Mucosa of descending colon (tissue), 3 donors: ENCODE results near the gene INO80D. TPM values are rescaled to one million over a fixed set of nuclear protein-coding genes. Genes with fewer than 3 reads are reported as not detected.
A peak's percentile ranks its signal among the peaks of the same experiment; 100 is the strongest.
"Not testable (repeated sequence)": the region's sequence is repeated elsewhere in the genome, so short reads cannot be mapped to it uniquely, and the experiment has no call there.

Experiments
- ATAC-seq: fragments of 200-7000 bp; cut with Tn5 transposase; one replicate; pipeline ENCODE4 v1.9.1; 2020; ENCODE audit warnings: mild to moderate bottlenecking, moderate library complexity
- DNase-seq, 3 donors: peaks; one replicate each; pipeline ENCODE4 v3.0.0-alpha.2; 2020
- H3K36me3 ChIP-seq: fragments of 200-600 bp; one replicate; pipeline ENCODE4 v1.8.0; 2021; ENCODE audit warnings: low read depth, mild to moderate bottlenecking
- H3K4me1 ChIP-seq: fragments of 200-600 bp; one replicate; pipeline ENCODE4 v1.8.0; 2021; ENCODE audit warnings: low read depth, mild to moderate bottlenecking
- H3K4me3 ChIP-seq: fragments of 200-600 bp; one replicate; pipeline ENCODE4 v1.8.0; 2021; ENCODE audit warnings: mild to moderate bottlenecking
- H3K9me3 ChIP-seq: fragments of 200-600 bp; one replicate; pipeline ENCODE4 v1.8.0; 2021; ENCODE audit warnings: mild to moderate bottlenecking
- CTCF ChIP-seq: fragments of 200-600 bp; IDR thresholded peaks from one replicate; pipeline ENCODE4 v1.8.0; 2022; ENCODE audit warnings: antibody characterized with exemption, mild to moderate bottlenecking
- intact Hi-C, 2 donors: fragments of 100-400 bp; cut with DNase I in 1 of 2; cut with micrococcal nuclease in 1 of 2; formaldehyde crosslinking; loops; one replicate each; pipeline versions ENCODE4 v1.11.0 to v1.11.1; 2022; cut with DNase I, micrococcal nuclease
- total RNA-seq, 3 donors: library from RNA; stranded (reverse); fragmentation: NEBNext Ultra II Directional in 2 of 3; extraction: Animal tissue kit (Norgen Biotek cat#: 25700) in 2 of 3; gene quantifications; one replicate each; pipeline versions ENCODE4 v1.2.1 to v1.2.4, GENCODE V29; 2021 to 2023
- donor health status: DM: no; HTN: no; CAD: no; lungs with moderate emphysema.
- donor health status: DM: no; HTN: no; CAD: no.
- donor health status: DM: no; HTN: yes; CAD: no.

The INO80D gene
- total RNA-seq, 3 donors from 2014 or later = 27.3 to 36.2 (median 30.8) TPM

GRCh38 chr2:206082298-206082843, 3.6 kb downstream of the INO80D start:
- Histone ChIP-seq H3K36me3 (no peaks in the 10 kb centered on the region), H3K4me1 (peaks cover 6% of the 10 kb centered on the region), H3K9me3 (no peaks in the 10 kb centered on the region), H3K4me3 (no peak overlapping the region)
- no peak for TF ChIP-seq CTCF
- DNase-seq = peak in 1 of 3 donors; percentile 20
- intact Hi-C loops = no loop called here
- ATAC-seq = no peak

GRCh38 chr2:206080927-206081326, 5.0 kb downstream of the INO80D start:
- no peaks in the 10 kb centered on the region for H3K4me1 ChIP-seq
- intact Hi-C loops = no loop called here
- DNase-seq (no peak), ATAC-seq (no peak)
- H3K36me3 ChIP-seq = no peaks in the 10 kb centered on the region
- H3K4me3 ChIP-seq = no peak overlapping the region
- no peak for TF ChIP-seq CTCF
- no peaks in the 10 kb centered on the region for H3K9me3 ChIP-seq

GRCh38 chr2:206079699-206080465, 6.1 kb downstream of the INO80D start:
- TF ChIP-seq CTCF = no peak
- H3K36me3 ChIP-seq = no peaks in the 10 kb centered on the region
- no peaks in the 10 kb centered on the region for H3K4me1 ChIP-seq
- ATAC-seq = no peak
- intact Hi-C loops = no loop called here
- no peak overlapping the region for H3K4me3 ChIP-seq
- H3K9me3 ChIP-seq = no peaks in the 10 kb centered on the region
- no peak for DNase-seq

GRCh38 chr2:206077879-206078278, 8.1 kb downstream of the INO80D start:
- DNase-seq, H3K36me3 ChIP-seq, ATAC-seq, H3K9me3 ChIP-seq, H3K4me3 ChIP-seq, H3K4me1 ChIP-seq, intact Hi-C loops: not testable (repeated sequence)

GRCh38 chr2:206075113-206075512, 10.9 kb downstream of the INO80D start:
- ATAC-seq (no peak), DNase-seq (no peak)
- TF ChIP-seq CTCF = no peak
- Histone ChIP-seq H3K4me1 (no peaks in the 10 kb centered on the region), H3K9me3 (no peaks in the 10 kb centered on the region), H3K4me3 (no peak overlapping the region), H3K36me3 (no peaks in the 10 kb centered on the region)
- intact Hi-C loops = no loop called here

- intact Hi-C loops = no loop called here
Observed at GRCh38 chr2:206071807-206072206, 14.2 kb downstream of the INO80D start.

More at GRCh38 chr2:206071807-206072206, 14.2 kb downstream of the INO80D start:
- Histone ChIP-seq H3K9me3 (no peaks in the 10 kb centered on the region), H3K4me3 (no peak overlapping the region), H3K4me1 (no peaks in the 10 kb centered on the region), H3K36me3 (no peaks in the 10 kb centered on the region)
- DNase-seq = no peak
- ATAC-seq = peak; percentile 30
- no peak for TF ChIP-seq CTCF
